Activated CD8-positive, alpha-beta T cell treated with anti-CD3 and anti-CD28 coated beads, Interleukin-2, amount 10 ng/mL, durations not matched to agents 7 days and 5 days (primary cell): Measurements from ENCODE around the gene ELAVL1. TPM values are rescaled to one million over a fixed set of nuclear protein-coding genes. Genes with fewer than 3 reads are reported as not detected.

ENCODE experiments used
- ATAC-seq: fragments of 150-1000 bp; cut with Tn5 transposase; one replicate; pipeline ENCODE4 v1.10.0; 2021; ENCODE audit warnings: moderate library complexity
- CTCF ChIA-PET: fragments of 350-600 bp; sonication (Branson Sonifier 250); formaldehyde crosslinking; loops from one replicate; lab custom pipeline; 2021; ENCODE audit warnings: antibody characterized with exemption; lab: Charles Lee
- POLR2A ChIA-PET: fragments of 350-600 bp; sonication (Branson Sonifier 250); formaldehyde crosslinking; loops from one replicate; lab custom pipeline; 2021; ENCODE audit warnings: antibody characterized with exemption; lab: Charles Lee
- DNase-seq: peaks from one replicate; pipeline ENCODE4 v3.0.0-alpha.2; 2020
- H3K27ac Mint-ChIP-seq: one replicate; pipeline ENCODE4 v1.8.0; 2021; ENCODE audit warnings: mild to moderate bottlenecking, mixed read lengths
- H3K27me3 Mint-ChIP-seq: one replicate; pipeline ENCODE4 v1.8.0; 2021; ENCODE audit warnings: low read depth, mixed read lengths
- H3K36me3 Mint-ChIP-seq: one replicate; pipeline ENCODE4 v1.8.0; 2021; ENCODE audit warnings: low read depth, mixed read lengths
- H3K4me1 Mint-ChIP-seq: one replicate; pipeline ENCODE4 v1.8.0; 2021; ENCODE audit warnings: low read depth, mixed read lengths
- H3K4me3 Mint-ChIP-seq: one replicate; pipeline ENCODE4 v1.8.0; 2021; ENCODE audit warnings: mild to moderate bottlenecking, mixed read lengths
- H3K9me3 Mint-ChIP-seq: one replicate; pipeline ENCODE4 v1.8.0; 2022; ENCODE audit warnings: mixed read lengths; ENCODE audit not compliant: insufficient read depth
- total RNA-seq, 2 experiments: library from RNA; stranded (reverse); gene quantifications; one replicate each; pipeline ENCODE4 v1.2.3, GENCODE V29; 2021

The ELAVL1 gene
- total RNA-seq, 2 experiments from 2014 or later: 128 to 132 TPM

DNA sequence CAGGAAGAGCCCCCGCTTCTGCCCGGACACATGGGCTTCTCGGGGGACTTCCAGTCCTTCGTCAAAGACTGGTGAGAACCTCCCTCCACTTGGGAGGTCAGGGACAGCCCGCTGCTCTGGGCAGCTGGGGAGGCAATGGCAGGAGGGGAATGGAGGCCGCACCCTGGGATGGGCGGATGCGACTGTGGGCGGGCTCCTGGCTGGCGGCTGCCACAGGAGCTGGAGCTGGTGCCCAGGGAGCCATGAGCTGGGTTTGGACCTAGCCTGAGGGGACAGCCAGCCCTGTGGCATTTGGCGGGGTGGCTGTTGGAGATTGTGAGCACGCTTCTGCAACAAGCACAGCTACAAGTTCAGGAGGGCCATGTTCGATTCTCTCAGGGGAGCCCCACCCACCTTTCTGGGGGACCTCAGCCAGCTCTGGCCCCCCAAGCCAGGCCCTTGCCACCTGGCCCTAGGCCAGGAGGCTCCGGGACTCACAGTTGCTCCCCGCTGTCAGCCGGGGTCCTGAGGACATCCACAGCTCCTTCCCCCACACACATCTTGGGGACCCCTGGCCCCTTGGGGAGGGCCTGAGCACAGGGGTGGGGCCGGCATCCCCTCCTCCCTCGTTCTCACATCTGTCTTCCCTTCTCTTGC is 93.8 kb downstream of the ELAVL1 start:
- no peak for ATAC-seq
- Mint-ChIP-seq H3K9me3 (no peaks in the 10 kb centered on the region), H3K4me1 (peaks cover 8% of the 10 kb centered on the region), H3K27ac (no peak overlapping the region), H3K27me3 (peaks cover 8% of the 10 kb centered on the region), H3K4me3 (no peak overlapping the region), H3K36me3 (peaks cover 26% of the 10 kb centered on the region)
- CTCF ChIA-PET: interaction anchor here (0.6 to 1.0 kb wide), 2 partner anchors 10 to 32 kb away, joined by 3 read pairs; partner anchors contain the start of gene TIMM44
- no peak for DNase-seq
- POLR2A ChIA-PET: interaction anchor here (1.1 to 1.3 kb wide), 2 partner anchors 8 to 9 kb away, joined by 3 read pairs; partner anchors contain the start of genes MAP2K7 and SNAPC2

DNA sequence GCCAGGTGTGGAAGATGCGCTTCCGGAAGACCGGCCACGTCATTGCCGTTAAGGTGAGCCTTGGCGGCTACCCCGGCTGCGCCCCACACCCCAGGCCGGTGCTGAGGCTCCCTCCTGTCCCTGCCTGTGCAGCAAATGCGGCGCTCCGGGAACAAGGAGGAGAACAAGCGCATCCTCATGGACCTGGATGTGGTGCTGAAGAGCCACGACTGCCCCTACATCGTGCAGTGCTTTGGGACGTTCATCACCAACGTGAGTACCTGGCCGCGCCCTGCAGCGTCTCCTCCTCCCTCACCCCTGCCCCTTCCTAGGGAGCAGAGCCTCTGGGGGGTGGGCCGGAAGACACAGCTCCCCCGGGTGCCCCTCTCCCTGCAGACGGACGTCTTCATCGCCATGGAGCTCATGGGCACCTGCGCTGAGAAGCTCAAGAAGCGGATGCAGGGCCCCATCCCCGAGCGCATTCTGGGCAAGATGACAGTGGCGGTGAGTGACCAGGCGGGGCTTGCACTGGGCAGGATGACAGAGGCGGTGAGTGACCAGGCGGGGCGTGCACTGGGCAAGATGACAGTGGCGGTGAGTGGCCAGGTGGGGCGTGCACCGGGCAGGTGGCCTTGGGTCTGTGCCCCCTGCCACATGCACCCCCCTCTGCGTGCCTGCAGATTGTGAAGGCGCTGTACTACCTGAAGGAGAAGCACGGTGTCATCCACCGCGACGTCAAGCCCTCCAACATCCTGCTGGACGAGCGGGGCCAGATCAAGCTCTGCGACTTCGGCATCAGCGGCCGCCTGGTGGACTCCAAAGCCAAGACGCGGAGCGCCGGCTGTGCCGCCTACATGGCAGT is 94.9 kb downstream of the ELAVL1 start:
- DNase-seq (no peak), ATAC-seq (no peak)
- peaks cover 7% of the 10 kb centered on the region for H3K4me1 Mint-ChIP-seq
- no peak overlapping the region for H3K27ac Mint-ChIP-seq
- POLR2A ChIA-PET: no interaction called here
- no peaks in the 10 kb centered on the region for H3K9me3 Mint-ChIP-seq
- CTCF ChIA-PET: no interaction called here
- peaks cover 29% of the 10 kb centered on the region for H3K36me3 Mint-ChIP-seq
- peaks cover 3% of the 10 kb centered on the region for H3K27me3 Mint-ChIP-seq
- H3K4me3 Mint-ChIP-seq: no peak overlapping the region

DNA sequence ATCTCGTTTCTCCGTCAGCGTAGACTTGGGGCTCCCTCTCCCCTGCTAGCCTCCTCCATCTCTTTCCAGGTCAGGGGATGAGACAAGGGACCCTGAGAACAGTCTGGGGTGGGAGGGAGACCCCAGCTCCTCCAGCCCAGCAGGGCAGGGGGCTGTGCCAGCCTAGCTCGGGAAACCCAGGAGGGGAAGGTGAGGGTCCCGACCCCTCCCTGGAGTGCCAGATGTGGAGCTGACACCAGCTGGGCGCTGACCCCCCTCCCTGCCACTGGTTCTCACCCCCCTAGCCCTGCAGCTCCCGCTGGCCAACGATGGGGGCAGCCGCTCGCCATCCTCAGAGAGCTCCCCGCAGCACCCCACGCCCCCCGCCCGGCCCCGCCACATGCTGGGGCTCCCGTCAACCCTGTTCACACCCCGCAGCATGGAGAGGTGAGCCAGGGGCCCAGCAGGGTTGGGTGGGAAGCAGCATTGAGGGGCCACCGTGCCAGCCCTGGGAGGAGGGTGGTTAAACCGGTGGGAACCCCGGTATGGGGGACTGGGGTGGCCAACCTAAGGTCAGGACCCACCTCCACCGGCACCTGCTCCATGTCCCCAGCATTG is 95.9 kb downstream of the ELAVL1 start:
- ChIA-PET CTCF (no interaction called here), POLR2A (interaction anchor here (1.9 kb wide), 1 partner anchor 10 kb away, joined by 6 read pairs; the partner anchor contains the start of gene SNAPC2)
- Mint-ChIP-seq H3K36me3 (peaks cover 37% of the 10 kb centered on the region), H3K27ac (no peak overlapping the region), H3K4me3 (no peak overlapping the region), H3K9me3 (no peaks in the 10 kb centered on the region), H3K4me1 (peaks cover 13% of the 10 kb centered on the region), H3K27me3 (no peaks in the 10 kb centered on the region)
- ATAC-seq: no peak
- DNase-seq: no peak

DNA sequence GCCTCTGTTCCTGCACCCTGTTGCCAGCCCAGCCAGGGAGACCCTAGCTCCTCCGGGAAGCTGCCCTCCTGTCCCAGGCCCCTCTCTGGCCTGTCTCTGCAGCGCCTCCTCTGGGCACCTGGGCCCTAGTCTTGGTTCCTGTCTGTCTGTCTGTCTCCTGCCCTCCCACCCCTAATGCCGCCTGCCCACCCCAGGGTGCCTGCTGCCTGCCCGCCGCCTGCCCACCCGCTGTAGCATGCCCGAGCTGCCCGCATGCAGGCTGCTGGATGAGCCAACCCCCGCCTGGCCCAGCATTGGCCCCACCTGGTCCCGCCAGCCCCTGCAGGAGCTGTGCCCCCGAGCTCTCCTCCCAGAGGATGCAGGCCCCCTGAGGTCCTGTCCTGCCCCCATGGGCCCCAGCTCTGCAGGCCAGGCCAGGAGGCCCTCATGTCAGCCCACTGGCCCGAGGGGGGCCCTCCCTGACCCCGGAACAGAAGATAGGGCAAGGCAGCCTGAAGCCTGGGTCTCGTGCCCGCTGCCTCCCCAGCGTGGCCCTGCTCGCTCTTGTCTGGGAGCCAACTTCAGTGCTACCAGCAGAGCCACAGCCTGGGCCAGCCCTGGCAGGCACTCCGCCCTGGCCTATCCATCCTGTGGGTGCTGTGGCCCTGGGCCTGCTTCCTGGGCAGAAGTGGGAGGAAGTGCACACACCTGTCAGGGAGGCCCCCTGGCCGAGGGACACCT is 96.5 kb downstream of the ELAVL1 start:
- no peaks in the 10 kb centered on the region for H3K9me3 Mint-ChIP-seq

More for the DNA sequence above, 96.5 kb downstream of the ELAVL1 start:
- H3K27me3 Mint-ChIP-seq: no peaks in the 10 kb centered on the region
- H3K36me3 Mint-ChIP-seq: peaks cover 38% of the 10 kb centered on the region
- peaks cover 17% of the 10 kb centered on the region for H3K4me1 Mint-ChIP-seq
- no peak overlapping the region for H3K4me3 Mint-ChIP-seq
- ATAC-seq (no peak), DNase-seq (no peak)
- CTCF ChIA-PET: interaction anchor here (0.9 kb wide), 1 partner anchor 12 kb away, joined by 3 read pairs; no protein-coding TSS in a partner anchor
- POLR2A ChIA-PET: interaction anchor here (1.3 to 1.9 kb wide), 2 partner anchors 9 to 11 kb away, joined by 3 to 6 read pairs; partner anchors contain the start of gene SNAPC2
- no peak overlapping the region for H3K27ac Mint-ChIP-seq

Other genes with a start within 250 kb of the ELAVL1 start
- gene CLEC4M, start 242.4 kb downstream of the ELAVL1 start, total RNA-seq: not detected
- gene EVI5L, start 175.4 kb downstream of the ELAVL1 start, total RNA-seq: 1 to 10 TPM; 8.0 to 9.3 TPM
- under 1 TPM; 0.08 to 0.10 TPM for gene PRR36, start 131.3 kb downstream of the ELAVL1 start, total RNA-seq
- not detected for gene LRRC8E, start 117.1 kb downstream of the ELAVL1 start, total RNA-seq
- 10 to 100 TPM; 36.5 to 39.9 TPM for gene MAP2K7, start 101.8 kb downstream of the ELAVL1 start, total RNA-seq
- gene TGFBR3L, start 90.8 kb downstream of the ELAVL1 start, total RNA-seq: 1 to 10 TPM; 2.7 to 3.6 TPM
- gene SNAPC2, start 85.3 kb downstream of the ELAVL1 start, total RNA-seq: 10 to 100 TPM; 18.6 to 19.0 TPM
- gene CTXN1, start 79.5 kb downstream of the ELAVL1 start, total RNA-seq: under 1 TPM; 0.31 to 0.37 TPM
- gene TIMM44, start 62.0 kb downstream of the ELAVL1 start, total RNA-seq: 10 to 100 TPM; 63.6 to 69.6 TPM
- gene CCL25, start 47.1 kb upstream of the ELAVL1 start, total RNA-seq: 10 to 100 TPM in 1 of 2 experiments, 1 to 10 TPM in 1; 10.0 to 10.2 TPM
- gene FBN3, start 144.0 kb upstream of the ELAVL1 start, total RNA-seq: under 1 TPM in 1 of 2 experiments, not detected in 1; 0.03 TPM
- gene CERS4, start 203.7 kb upstream of the ELAVL1 start, total RNA-seq: 10 to 100 TPM; 27.7 to 28.1 TPM